T-helper 2 cell treated with Interferon-gamma antibody and Interleukin-4, amounts not matched to agents 5 μg/mL and 100 μg/mL, for 36 hours (primary cell): ENCODE data around the gene HMGCS1.

Experiments
- DNase-seq: peaks from one replicate; pipeline ENCODE4 v3.0.0; 2021; ENCODE audit warnings: low spot score
- H3K27ac Mint-ChIP-seq: one replicate; pipeline ENCODE4 v1.8.0; 2021; ENCODE audit warnings: mild to moderate bottlenecking, mixed read lengths
- H3K27me3 Mint-ChIP-seq: one replicate; pipeline ENCODE4 v1.8.0; 2021; ENCODE audit warnings: low read depth, mixed read lengths
- H3K36me3 Mint-ChIP-seq: one replicate; pipeline ENCODE4 v1.8.0; 2021; ENCODE audit warnings: low read depth, mixed read lengths
- H3K4me1 Mint-ChIP-seq: one replicate; pipeline ENCODE4 v1.8.0; 2021; ENCODE audit warnings: low read depth, mixed read lengths
- H3K4me3 Mint-ChIP-seq: one replicate; pipeline ENCODE4 v1.8.0; 2022; ENCODE audit warnings: mild to moderate bottlenecking, moderate library complexity, mixed read lengths
- H3K9me3 Mint-ChIP-seq: one replicate; pipeline ENCODE4 v1.8.0; 2021; ENCODE audit warnings: mixed read lengths

The HMGCS1 gene

GRCh38 chr5:43313035-43313853 is at the start of gene HMGCS1:
HMGCS1 (minus strand) TSS chr5:43313412; CDS start chr5:43298965, 14,447 bp downstream.
- Mint-ChIP-seq H3K27me3 (no peaks in the 10 kb centered on the region), H3K4me3 (peak within 1 kb of the TSS; percentile 96), H3K27ac (peak within 1 kb of the TSS; percentile 99), H3K9me3 (peaks cover 19% of the 10 kb centered on the region), H3K36me3 (peaks cover 29% of the 10 kb centered on the region), H3K4me1 (peaks cover 59% of the 10 kb centered on the region)
- peak; percentile 99 for DNase-seq

DNA sequence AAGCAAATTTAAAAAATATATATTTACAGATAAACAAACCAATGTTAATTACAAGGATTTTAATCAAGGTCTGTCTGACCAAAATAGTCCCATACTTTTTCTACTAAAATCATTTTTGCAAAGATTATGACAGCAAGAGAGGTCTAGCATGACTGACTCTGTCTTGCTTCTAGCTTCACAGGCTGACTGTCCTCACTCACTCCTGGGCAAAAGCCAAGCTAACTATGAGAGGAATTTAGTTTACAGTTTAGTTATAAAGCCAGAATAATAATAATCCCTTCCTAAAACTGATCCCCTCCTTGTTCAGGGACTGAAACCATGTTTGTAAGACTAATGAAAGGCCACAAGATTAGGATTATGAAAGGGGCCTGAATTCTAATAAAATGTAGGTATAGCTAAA is 45.5 kb upstream of the HMGCS1 start:
- Mint-ChIP-seq H3K4me1 (no peaks in the 10 kb centered on the region), H3K27me3 (no peaks in the 10 kb centered on the region), H3K4me3 (no peak overlapping the region), H3K36me3 (no peaks in the 10 kb centered on the region), H3K27ac (no peak overlapping the region), H3K9me3 (peaks cover 29% of the 10 kb centered on the region)
- DNase-seq, result no peak

DNA sequence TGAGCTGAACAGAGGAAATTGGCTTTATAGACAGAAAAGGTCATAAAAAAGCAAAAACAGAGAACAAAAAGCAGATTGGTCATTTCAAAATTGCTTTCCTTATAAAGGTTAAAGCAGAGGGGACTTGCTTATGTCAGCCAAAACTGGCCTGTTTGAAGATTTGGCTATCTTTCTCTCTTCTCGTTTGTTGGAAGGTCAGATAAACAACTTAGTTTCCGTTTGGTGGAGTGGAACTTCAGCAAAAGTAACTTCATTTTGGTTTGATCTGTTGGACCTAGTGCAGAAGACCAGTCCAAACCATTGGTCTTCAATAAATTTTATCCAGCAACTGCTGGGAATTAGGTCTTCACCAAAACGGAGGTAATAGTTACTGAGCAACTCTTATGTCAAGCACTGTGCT is 45.1 kb upstream of the HMGCS1 start:
- Mint-ChIP-seq H3K27me3 (no peaks in the 10 kb centered on the region), H3K4me3 (no peak overlapping the region), H3K9me3 (peaks cover 29% of the 10 kb centered on the region), H3K36me3 (no peaks in the 10 kb centered on the region), H3K4me1 (no peaks in the 10 kb centered on the region), H3K27ac (no peak overlapping the region)
- DNase-seq, result no peak

- H3K4me3 Mint-ChIP-seq, result no peak overlapping the region
- H3K27ac Mint-ChIP-seq, result no peak overlapping the region
- no peaks in the 10 kb centered on the region for H3K27me3 Mint-ChIP-seq
- DNase-seq, result no peak
- H3K36me3 Mint-ChIP-seq, result no peaks in the 10 kb centered on the region
- no peaks in the 10 kb centered on the region for H3K4me1 Mint-ChIP-seq
- H3K9me3 Mint-ChIP-seq, result peaks cover 29% of the 10 kb centered on the region
These were observed 44.7 kb upstream of the HMGCS1 start for GRCh38 chr5:43357878-43358281.

GRCh38 chr5:43357067-43357466 is 43.9 kb upstream of the HMGCS1 start:
- Mint-ChIP-seq H3K36me3 (no peaks in the 10 kb centered on the region), H3K27me3 (no peaks in the 10 kb centered on the region), H3K4me3 (no peak overlapping the region), H3K9me3 (peaks cover 29% of the 10 kb centered on the region), H3K4me1 (no peaks in the 10 kb centered on the region), H3K27ac (no peak overlapping the region)
- DNase-seq, result no peak

DNA sequence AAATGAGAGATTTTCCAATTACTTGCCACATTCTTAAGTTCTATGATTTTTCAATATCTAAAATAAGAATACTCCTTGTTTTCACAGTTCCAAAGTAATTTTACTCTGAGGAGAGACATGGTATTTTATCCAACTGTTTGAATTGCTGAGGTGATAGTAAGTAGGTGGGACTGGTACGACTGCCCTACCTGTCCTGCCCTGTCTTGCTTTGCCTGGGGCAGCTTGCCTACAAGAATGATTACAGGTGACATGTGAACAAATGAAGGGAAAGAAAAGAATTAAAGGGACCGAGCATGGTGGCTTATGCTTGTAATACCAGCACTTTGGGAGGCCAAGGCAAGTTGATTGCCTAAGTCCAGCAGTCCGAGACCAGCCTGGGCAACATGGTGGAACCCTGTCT is 41.6 kb upstream of the HMGCS1 start:
- no peak for DNase-seq
- H3K27ac Mint-ChIP-seq, result no peak overlapping the region
- peaks cover 4% of the 10 kb centered on the region for H3K27me3 Mint-ChIP-seq
- peaks cover 11% of the 10 kb centered on the region for H3K9me3 Mint-ChIP-seq
- H3K36me3 Mint-ChIP-seq, result no peaks in the 10 kb centered on the region
- H3K4me1 Mint-ChIP-seq, result no peaks in the 10 kb centered on the region
- H3K4me3 Mint-ChIP-seq, result no peak overlapping the region

GRCh38 chr5:43353668-43354067 is 40.5 kb upstream of the HMGCS1 start:
- Mint-ChIP-seq H3K27ac (no peak overlapping the region), H3K9me3 (no peaks in the 10 kb centered on the region), H3K4me1 (no peaks in the 10 kb centered on the region), H3K4me3 (no peak overlapping the region), H3K27me3 (peaks cover 6% of the 10 kb centered on the region), H3K36me3 (no peaks in the 10 kb centered on the region)
- no peak for DNase-seq

DNA sequence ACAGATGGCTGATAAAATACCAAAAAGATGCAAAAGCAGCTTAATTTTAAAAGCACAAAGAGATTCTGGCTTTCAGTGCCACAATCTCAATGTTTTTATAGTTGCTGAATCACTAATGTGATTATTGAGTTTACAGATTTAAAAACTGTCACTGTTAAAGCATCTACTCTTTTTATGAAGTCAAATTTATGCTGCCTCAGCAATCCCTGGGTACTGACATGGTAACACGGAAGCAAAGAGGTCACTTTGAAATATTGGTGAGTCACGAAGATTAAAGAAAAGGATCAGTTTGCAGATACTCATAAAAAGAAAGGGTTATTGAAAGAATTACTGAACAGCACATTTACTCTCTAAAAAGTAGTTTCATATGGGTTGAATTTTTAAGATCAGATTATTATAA is 39.7 kb upstream of the HMGCS1 start:
- no peaks in the 10 kb centered on the region for H3K4me1 Mint-ChIP-seq
- no peak overlapping the region for H3K4me3 Mint-ChIP-seq
- no peak for DNase-seq
- no peak overlapping the region for H3K27ac Mint-ChIP-seq
- H3K9me3 Mint-ChIP-seq, result no peaks in the 10 kb centered on the region
- peaks cover 6% of the 10 kb centered on the region for H3K27me3 Mint-ChIP-seq
- no peaks in the 10 kb centered on the region for H3K36me3 Mint-ChIP-seq

GRCh38 chr5:43352131-43352530 is 38.9 kb upstream of the HMGCS1 start:
- DNase-seq, result no peak
- no peak overlapping the region for H3K4me3 Mint-ChIP-seq
- H3K27ac Mint-ChIP-seq, result no peak overlapping the region
- no peaks in the 10 kb centered on the region for H3K36me3 Mint-ChIP-seq
- no peaks in the 10 kb centered on the region for H3K9me3 Mint-ChIP-seq
- H3K4me1 Mint-ChIP-seq, result no peaks in the 10 kb centered on the region
- peaks cover 6% of the 10 kb centered on the region for H3K27me3 Mint-ChIP-seq

DNA sequence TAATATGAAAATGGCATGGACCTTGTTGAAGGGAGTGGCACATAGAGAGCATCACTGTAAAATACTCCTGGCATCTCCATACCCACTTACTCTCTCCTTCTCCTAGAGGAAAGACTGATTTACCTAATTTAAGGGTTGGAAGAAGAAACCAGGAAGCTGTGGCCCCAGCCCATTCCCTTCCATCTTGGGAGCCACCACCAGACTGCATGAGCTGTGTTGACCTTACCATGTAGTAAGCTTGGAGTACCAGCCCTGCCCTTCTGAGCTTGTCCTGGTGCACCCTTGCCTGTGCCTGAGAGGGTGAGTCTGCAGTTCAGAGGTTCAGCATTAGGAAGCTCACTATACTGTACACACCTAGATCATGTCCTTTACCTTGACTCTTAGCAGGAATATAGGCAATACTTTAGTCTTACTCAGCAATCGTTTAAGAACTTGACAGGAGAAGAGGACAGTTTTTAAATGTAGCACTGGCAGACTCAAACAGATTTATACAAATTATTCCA is 35.7 kb upstream of the HMGCS1 start:
- no peak overlapping the region for H3K4me3 Mint-ChIP-seq
- no peaks in the 10 kb centered on the region for H3K9me3 Mint-ChIP-seq
- H3K36me3 Mint-ChIP-seq, result no peaks in the 10 kb centered on the region
- no peak overlapping the region for H3K27ac Mint-ChIP-seq
- DNase-seq, result no peak
- H3K4me1 Mint-ChIP-seq, result no peaks in the 10 kb centered on the region
- H3K27me3 Mint-ChIP-seq, result peaks cover 6% of the 10 kb centered on the region

GRCh38 chr5:43348207-43348606 is 35.0 kb upstream of the HMGCS1 start:
- H3K4me1 Mint-ChIP-seq, result no peaks in the 10 kb centered on the region
- H3K27me3 Mint-ChIP-seq, result peaks cover 10% of the 10 kb centered on the region
- H3K4me3 Mint-ChIP-seq, result no peak overlapping the region
- no peak overlapping the region for H3K27ac Mint-ChIP-seq
- no peak for DNase-seq
- H3K9me3 Mint-ChIP-seq, result peaks cover 4% of the 10 kb centered on the region
- no peaks in the 10 kb centered on the region for H3K36me3 Mint-ChIP-seq

- DNase-seq, result no peak
- Mint-ChIP-seq H3K27ac (no peak overlapping the region), H3K4me3 (no peak overlapping the region), H3K27me3 (peaks cover 3% of the 10 kb centered on the region), H3K9me3 (peaks cover 43% of the 10 kb centered on the region), H3K36me3 (peaks cover 6% of the 10 kb centered on the region), H3K4me1 (peaks cover 3% of the 10 kb centered on the region)
These were observed 25.6 kb upstream of the HMGCS1 start for GRCh38 chr5:43338862-43339261.

- H3K36me3 Mint-ChIP-seq, result peaks cover 7% of the 10 kb centered on the region
- peaks cover 3% of the 10 kb centered on the region for H3K4me1 Mint-ChIP-seq
- H3K27me3 Mint-ChIP-seq, result no peaks in the 10 kb centered on the region
- H3K4me3 Mint-ChIP-seq, result no peak overlapping the region
- peak overlapping the region; percentile 1 for H3K27ac Mint-ChIP-seq
- peak; percentile 20 for DNase-seq
- peaks cover 51% of the 10 kb centered on the region for H3K9me3 Mint-ChIP-seq
These were observed 22.9 kb upstream of the HMGCS1 start for GRCh38 chr5:43336159-43336558.

DNA sequence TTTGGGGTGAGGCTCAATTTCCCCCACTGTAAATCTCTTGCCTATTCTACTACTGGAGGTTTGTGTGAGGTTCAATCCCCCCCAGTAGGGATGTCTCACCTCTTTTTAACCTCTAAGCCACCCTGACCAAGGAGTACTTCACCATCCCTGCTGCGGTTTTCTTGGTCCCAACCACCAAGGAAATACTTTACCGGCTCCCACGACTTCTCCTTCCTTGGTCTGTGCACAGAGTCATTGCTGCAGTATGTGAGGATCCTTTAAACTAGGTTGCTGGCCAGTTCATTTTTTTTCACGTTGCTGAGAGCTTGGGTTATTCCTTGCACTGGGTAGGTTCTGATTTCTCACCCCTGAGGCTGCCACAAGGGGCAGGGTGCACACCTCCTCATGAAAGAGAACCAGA is 22.5 kb upstream of the HMGCS1 start:
- no peak for DNase-seq
- Mint-ChIP-seq H3K4me3 (no peak overlapping the region), H3K27me3 (no peaks in the 10 kb centered on the region), H3K9me3 (peaks cover 51% of the 10 kb centered on the region), H3K4me1 (peaks cover 3% of the 10 kb centered on the region), H3K36me3 (peaks cover 7% of the 10 kb centered on the region), H3K27ac (no peak overlapping the region)

- Mint-ChIP-seq H3K27me3 (no peaks in the 10 kb centered on the region), H3K9me3 (peaks cover 42% of the 10 kb centered on the region), H3K4me1 (no peaks in the 10 kb centered on the region), H3K4me3 (no peak overlapping the region), H3K36me3 (peaks cover 7% of the 10 kb centered on the region), H3K27ac (no peak overlapping the region)
- no peak for DNase-seq
These were observed 19.2 kb upstream of the HMGCS1 start for GRCh38 chr5:43332401-43332800.
